Endometrium (tissue), 2 donors: ENCODE data around the gene CASQ2.

Experiments used
- FAIRE-seq: peaks from 2 replicates; lab custom pipeline; 2012; peaks lifted over from hg19 to GRCh38; lab: Jason Lieb, UNC
- donor health status: control.
- donor health status: control.

The CASQ2 gene

GRCh38 chr1:115690972-115691371 lies 77.5 kb downstream of the CASQ2 start:
- FAIRE-seq, result no peak

GRCh38 chr1:115687744-115688143 lies 80.8 kb downstream of the CASQ2 start:
- FAIRE-seq, result no peak

DNA sequence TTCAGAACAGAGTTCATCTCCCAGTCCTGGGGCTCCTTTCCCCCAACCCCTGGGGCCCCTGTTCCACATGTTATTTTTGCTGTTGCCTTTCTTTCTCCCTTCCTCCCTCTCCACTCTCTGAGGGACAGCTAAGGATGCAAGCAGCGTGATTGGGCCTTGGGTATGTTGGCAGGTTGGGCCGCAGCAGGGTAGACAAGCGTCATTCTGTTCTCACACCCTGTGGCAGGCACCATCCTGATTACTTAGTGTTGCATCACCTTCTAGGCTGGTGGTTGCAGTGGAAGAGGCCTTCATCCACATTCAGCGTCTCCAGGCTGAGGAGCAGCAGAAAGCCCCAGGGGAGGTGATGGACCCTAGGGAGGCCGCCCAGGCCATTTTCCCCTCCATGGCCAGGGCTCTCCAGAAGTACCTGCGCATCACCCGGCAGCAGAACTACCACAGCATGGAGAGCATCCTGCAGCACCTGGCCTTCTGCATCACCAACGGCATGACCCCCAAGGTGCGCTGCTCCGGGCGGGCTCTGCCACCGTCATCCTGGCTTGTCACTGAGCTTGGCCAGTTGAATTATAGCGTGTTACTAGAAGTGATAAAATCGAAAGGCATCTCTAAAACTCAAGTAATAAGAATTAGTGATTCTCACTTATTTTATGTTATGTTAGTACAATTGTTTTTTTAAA lies 83.3 kb downstream of the CASQ2 start:
- FAIRE-seq, result no peak

- FAIRE-seq, result no peak
Observed at GRCh38 chr1:115682792-115683191, 85.7 kb downstream of the CASQ2 start.

- no peak for FAIRE-seq
Observed at GRCh38 chr1:115680730-115681111, 87.8 kb downstream of the CASQ2 start.

- FAIRE-seq, result no peak
Observed at GRCh38 chr1:115679141-115679611, 89.3 kb downstream of the CASQ2 start.

DNA sequence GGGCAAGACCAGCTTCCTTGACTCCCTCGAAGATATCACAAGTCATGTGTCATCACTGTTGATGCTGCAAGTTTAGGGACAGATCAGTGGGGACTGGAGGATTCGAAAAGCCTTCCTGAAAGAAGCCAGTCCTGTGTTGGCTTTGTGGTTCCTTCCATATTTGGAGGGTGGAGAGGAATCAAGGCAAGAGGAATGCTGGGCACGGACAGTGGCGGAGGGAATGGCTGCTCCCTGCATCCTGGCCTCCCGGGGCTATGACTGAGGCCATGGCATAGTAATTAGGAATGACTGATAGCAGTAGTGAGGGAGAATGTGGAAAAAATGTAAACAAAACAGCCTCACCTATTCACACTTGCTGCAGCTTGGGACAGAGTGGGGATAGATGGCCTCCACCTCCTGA lies 90.4 kb downstream of the CASQ2 start:
- FAIRE-seq, result no peak

GRCh38 chr1:115677565-115677964 lies 90.9 kb downstream of the CASQ2 start:
- FAIRE-seq, result no peak

- no peak for FAIRE-seq
Observed at GRCh38 chr1:115677182-115677555, 91.3 kb downstream of the CASQ2 start.

DNA sequence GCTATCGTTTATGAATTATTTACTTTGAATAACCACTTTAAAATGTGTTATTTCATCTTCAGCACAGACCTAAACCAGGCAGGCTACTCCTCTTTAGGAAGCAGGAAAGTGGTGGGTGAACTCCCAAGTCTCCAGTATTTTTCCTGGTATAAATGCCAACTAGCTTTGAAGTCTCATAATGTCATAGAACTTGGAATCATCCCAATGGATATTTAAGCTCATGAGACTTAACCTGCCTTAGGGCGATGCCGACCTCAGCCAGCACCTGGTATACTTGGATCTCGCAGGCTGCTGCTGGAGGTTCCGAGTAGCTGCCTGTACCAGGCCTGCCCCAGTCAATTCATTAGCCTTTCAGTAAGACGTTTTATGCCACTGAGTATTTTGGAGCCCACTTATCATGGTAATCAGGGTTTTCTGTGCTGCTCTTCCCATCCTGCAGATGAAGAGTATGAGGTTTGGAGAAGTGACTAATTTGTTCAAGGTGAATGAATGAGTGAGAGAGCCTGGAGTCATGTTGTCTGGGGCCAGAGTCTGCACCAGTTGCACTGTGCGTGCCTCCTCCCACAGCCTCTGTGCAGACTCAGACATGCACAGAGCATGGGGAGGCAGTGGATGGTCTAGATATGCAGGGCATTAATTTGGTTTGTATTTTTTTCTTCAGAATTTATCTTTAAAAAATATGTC lies 91.9 kb downstream of the CASQ2 start:
- FAIRE-seq, result no peak

- FAIRE-seq, result no peak
Observed at GRCh38 chr1:115672224-115673009, 96.1 kb downstream of the CASQ2 start.

- no peak for FAIRE-seq
Observed at GRCh38 chr1:115671176-115671934, 97.2 kb downstream of the CASQ2 start.

DNA sequence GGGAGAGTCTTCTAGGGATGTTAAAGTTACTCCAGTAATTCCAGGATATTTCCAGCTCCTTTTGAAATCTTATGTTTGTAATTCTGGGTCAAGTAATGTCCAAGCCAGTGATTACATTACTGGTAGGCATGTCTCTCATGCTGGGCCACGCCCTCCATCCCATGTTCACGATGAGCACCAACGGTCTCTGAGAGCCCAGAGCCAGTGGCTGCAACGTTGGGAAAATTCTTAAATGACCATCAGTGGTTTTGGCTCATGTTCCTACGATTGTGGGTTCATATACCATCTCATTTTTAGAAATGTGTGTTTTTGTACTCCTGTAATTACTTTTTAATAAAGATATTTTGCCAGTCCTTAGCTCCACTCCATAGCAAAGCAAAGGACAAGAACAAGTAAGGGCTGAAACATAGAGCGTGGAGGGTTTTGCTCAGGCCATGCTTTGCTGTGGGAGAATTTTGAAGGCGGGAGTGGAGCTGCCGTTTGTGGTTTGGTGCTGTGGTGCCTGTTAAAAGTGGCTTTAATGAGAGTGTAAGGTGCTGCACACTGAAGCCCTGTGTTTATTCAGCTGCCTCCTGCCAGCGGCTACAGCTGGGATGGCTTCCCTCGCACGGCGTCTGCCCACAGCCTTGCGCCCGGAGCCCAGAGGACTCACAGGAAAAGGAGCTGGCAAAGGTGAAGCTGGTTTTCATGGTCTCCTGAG lies 97.9 kb downstream of the CASQ2 start:
- FAIRE-seq, result no peak

DNA sequence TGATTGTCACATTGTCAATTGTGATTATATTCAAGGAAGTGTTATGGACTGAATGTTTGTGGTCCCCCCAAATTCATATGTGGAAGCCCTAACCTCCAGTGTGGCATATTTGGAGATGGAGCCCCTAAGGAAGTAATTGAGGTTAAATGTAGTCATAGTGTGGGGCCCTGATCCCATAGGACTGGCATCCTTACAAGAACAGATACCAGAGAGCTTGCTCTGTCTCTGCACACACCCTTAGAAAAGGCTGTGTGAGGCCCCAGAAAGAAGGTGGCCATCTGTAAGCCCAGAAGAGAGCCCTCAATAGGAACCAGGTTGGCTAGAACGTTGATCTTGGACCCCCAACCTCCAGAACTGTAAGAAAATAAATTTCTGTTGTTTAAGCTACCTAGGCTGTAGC lies 98.6 kb downstream of the CASQ2 start:
- FAIRE-seq, result no peak

- FAIRE-seq, result no peak
Observed at GRCh38 chr1:115669002-115669673, 99.4 kb downstream of the CASQ2 start.

GRCh38 chr1:115668579-115668978 lies 99.9 kb downstream of the CASQ2 start:
- no peak for FAIRE-seq

- FAIRE-seq, result no peak
Observed at GRCh38 chr1:115666702-115667101, 101.8 kb downstream of the CASQ2 start.

DNA sequence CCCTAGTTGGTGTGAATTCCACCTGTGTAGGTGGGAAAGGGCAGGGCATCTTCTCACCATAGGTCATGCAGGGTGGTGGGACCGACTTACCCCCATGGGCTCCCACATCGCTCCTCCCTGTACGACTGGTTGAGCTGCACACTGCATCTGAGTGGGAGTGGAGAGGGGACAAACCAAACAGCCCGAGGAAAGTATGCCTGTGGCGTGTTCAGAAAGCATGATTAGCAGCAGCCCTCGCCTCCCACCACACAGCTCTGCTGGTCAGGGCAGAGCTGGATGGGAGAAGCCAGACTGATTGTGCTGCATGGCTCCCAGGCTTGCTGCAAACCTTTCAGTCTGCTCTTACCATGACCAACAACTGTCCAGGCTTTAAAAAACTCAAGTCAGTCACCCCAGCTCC lies 102.3 kb downstream of the CASQ2 start:
- FAIRE-seq, result no peak

GRCh38 chr1:115665319-115666096 lies 103.0 kb downstream of the CASQ2 start:
- no peak for FAIRE-seq

DNA sequence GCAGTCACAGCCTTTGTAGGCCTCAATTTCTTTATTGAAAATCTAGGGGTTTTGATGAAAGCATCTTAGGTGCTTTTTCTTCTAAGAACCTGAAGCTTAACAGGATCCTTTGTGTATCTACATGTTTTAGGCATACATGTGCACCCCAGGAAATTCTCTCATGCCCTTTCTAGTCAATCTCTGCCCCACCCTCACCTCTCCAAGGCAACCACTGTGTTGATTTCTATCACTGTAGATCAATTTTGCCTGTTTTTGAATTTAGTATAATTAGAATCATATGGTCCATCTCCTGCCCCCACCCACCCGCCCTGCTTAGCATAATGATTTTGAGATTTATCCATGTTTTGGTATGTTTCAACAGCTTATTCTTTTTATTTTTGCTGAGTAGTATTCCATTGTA lies 107.4 kb downstream of the CASQ2 start:
- FAIRE-seq, result no peak
